GM18870 (cell line): ENCODE measurements around the gene GOLGA5.
"Not testable (repeated sequence)": the region's sequence is repeated elsewhere in the genome, so short reads cannot be mapped to it uniquely, and the experiment has no call there.

Source experiments
- ATAC-seq: cut with Tn5 transposase; IDR thresholded peaks from one replicate; pipeline ENCODE4 v1.9.1; 2021; ENCODE audit warnings: moderate library complexity; ENCODE audit not compliant: unreplicated experiment

GOLGA5 gene

GRCh38 chr14:92793709-92794546, at the start of gene GOLGA5:
GOLGA5 (plus strand) TSS chr14:92794305; CDS start chr14:92797438, 3,133 bp downstream.
- peak; percentile 76 for ATAC-seq

DNA sequence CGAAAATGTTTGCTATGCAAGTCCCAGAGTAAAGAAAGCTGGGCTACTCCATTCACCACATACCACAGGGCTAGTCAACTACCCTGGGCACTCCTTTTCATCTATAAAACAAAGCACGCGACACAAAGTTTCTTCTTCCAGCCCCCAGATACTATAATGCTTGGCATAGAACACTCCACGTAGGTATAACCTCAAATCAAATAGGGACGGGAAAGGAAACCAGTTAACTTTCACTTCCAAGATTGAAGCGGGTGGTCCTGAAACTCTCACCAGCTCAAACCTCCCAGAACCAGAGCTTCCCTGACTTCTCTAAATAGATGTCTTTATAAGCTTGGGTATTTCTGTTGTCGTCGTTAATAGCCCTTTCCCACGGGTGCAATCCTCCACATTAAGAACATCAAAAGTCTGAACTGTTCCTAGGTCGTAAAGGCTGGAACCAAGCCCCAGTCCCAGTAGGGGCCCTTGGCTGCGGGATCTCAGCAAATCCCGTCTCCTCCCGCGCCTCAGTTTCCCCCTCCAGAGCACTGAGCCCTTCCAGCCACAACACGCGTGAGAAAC, 46.3 kb upstream of the GOLGA5 start:
- ATAC-seq, result no peak

GRCh38 chr14:92748259-92749016, 45.7 kb upstream of the GOLGA5 start, which contains the start of gene LGMN:
LGMN (minus strand) TSS chr14:92748627; CDS start chr14:92732786, 15,841 bp downstream.
- ATAC-seq, result peak; percentile 49

GRCh38 chr14:92750222-92750728, 43.8 kb upstream of the GOLGA5 start:
- ATAC-seq, result not testable (repeated sequence)

- peak; percentile 38 for ATAC-seq
These were observed 43.1 kb upstream of the GOLGA5 start for GRCh38 chr14:92750994-92751400.

DNA sequence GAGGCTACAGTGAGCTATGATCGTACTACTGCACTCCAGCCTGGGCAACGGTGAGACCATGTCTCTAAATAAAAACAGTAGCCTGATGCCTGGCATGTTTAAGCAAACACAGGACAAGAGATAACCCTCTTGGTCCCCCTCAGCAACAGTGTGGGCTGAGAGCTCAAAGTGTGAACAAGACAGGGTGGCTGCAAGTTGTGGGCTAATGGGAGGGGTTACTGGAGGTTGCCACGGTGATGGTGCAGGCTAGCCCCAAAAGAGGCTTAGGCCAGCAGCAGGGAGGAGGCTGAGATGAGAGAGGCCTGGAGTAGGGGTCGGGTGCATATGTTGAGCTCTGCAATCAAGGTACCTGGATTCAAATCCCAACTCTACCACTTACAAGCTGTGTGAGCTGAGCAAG, 42.3 kb upstream of the GOLGA5 start:
- no peak for ATAC-seq

DNA sequence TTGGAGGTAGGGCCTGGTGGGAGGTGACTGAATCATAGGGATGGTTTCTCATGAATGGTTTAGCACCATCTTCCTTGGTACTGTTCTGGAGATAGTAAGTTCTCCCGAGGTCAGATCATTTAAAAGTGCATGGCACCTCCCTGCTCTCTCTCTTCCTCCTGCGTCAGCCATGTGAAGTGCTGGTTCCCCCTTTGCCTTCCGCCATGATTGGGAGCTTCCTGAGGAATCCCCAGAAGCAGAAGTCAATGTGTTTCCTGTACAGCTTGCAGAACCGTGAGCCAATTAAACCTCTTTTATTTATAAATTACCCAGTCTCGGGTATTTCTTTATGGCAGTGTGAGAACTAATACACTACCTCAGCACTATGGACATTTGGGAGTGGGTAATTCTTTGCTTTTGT, 40.9 kb upstream of the GOLGA5 start:
- no peak for ATAC-seq

DNA sequence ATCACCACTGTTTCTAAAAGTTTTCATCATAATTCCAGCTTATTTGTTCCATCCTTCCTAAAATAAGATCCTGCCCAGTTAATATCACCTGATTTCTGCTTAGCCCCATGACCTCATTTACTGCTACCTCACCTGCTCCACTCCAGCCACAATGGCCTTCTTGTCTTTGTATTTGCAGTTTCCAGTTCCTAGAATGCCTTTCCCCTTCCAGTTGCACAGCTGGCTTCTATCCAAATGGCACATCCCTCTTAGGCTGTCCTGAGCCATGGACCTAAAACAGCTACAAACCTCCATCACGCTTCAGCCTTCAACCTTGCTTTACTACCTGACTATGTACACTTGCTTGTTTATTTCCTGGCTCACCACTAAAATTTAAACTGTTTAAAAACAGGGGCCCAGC, 39.1 kb upstream of the GOLGA5 start:
- ATAC-seq, result no peak

DNA sequence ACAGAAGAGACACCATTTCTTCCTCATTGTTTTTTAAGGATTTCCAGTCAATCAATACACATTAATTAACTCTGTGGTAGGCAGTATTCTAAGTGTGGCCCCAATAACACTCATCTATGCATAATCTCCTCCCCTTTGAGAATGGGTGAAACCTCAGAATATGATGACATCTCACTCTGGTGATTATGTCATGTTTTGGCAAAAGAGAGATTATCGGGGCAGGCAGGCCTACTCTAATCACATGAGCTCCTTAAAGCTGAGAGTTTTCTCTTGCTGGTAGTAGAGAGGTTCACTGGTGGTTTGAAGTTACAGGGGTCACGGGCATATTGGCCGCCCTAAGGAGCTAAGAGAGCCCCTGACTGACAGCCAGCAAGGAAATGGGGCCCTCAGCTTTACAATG, 38.6 kb upstream of the GOLGA5 start:
- no peak for ATAC-seq

DNA sequence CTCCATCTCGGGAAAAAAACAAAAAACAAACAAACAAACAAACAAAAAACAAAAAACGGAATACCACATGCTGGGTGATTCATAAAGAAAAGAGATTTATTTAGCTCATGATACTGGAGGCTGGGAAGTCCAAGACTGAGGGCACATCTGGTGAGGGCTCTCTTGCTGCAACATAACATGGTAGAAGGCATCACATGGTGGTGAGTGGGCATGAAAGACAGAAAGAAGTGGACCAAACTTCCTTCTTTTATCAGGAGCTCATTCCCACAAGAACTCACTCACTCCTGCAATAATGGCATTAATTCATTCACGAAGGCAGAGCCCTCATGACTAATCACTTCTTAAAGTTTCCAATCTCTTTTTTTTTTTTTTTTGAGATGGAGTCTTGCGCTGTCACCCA, 37.7 kb upstream of the GOLGA5 start:
- ATAC-seq, result no peak

- ATAC-seq, result no peak
These were observed 34.8 kb upstream of the GOLGA5 start for GRCh38 chr14:92759300-92759678.

- no peak for ATAC-seq
These were observed 34.2 kb upstream of the GOLGA5 start for GRCh38 chr14:92759679-92760523.

DNA sequence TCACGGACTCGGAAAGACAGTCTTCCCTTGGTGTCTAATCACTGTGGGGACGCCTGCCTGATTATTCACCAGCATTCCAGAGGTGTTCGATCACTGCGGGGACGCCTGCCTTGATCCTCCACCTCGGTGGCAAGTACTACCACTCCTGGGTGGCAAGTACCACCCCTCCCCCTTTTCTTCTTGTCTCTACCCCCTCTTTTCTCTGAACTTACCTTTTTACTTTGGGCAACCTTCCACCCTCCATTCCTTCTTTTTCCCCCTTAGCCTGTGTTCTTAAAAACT, 33.6 kb upstream of the GOLGA5 start:
- ATAC-seq, result no peak

- not testable (repeated sequence) for ATAC-seq
These were observed 30.2 kb upstream of the GOLGA5 start for GRCh38 chr14:92763666-92764631.

DNA sequence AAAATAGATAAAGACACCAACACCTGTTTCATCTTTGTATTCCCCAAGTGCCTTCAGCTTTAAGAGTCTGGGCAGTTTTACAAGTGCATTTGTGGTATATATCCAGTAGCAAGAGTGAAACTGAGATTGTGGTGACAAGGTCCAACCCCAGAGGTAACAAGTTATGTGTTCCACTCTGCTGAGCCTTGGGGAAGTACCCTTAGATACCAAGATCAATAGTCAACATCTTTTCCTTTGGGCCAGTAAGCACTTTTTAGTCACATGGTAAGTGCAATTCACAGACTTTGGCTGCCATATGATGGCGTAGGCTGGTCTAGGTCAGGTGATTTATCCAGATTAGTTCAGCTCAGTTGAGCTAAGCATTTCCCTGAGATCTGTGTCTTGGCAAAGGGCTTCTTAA, 25.9 kb upstream of the GOLGA5 start:
- peak; percentile 91 for ATAC-seq

- ATAC-seq, result no peak
These were observed 25.3 kb upstream of the GOLGA5 start for GRCh38 chr14:92768795-92769194.

DNA sequence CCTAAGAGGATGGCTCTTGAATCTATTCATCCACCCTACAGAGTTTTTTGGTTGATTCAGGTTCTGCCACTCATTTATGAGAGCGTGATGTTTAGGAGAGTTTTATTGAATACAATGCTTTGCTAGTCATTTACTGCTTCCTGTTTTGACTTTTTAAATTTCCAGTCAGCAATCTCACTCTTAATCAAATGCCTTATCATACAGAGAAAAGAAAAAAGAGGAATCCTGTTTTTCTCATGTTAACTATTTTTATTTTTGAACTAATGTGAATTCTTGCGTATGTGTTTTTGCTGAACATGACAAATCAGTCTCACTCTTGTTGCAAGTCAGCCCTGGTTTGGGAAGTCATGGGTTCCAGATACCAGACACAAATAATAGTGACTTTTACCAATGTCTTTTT, 23.6 kb upstream of the GOLGA5 start:
- no peak for ATAC-seq

GRCh38 chr14:92774572-92774971, 19.5 kb upstream of the GOLGA5 start:
- no peak for ATAC-seq

DNA sequence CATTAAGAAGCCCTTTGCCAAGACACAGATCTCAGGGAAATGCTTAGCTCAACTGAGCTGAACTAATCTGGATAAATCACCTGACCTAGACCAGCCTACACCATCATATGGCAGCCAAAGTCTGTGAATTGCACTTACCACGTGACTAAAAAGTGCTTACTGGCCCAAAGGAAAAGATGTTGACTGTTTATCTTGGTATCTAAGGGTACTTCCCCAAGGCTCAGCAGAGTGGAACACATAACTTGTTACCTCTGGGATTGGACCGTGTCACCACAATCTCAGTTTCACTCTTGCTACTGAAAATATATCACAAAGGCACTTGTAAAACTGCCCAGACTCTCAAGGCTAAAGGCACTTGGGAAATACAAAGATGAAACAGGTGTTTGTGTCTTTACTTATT, 18.8 kb upstream of the GOLGA5 start:
- peak; percentile 97 for ATAC-seq
